Activated T-helper 1 cell treated with anti-CD3 and anti-CD28 coated beads, Interleukin-12 subunit alpha, Interleukin-12 subunit beta, Interleukin-2, Interleukin-4 antibody, amounts not matched to agents 30 ng/mL and 10 ng/mL and 1 ng/mL, durations not matched to agents 14 hours and 24 hours and 36 hours (primary cell): ENCODE data around the gene STXBP2. TPM values are rescaled to one million over a fixed set of nuclear protein-coding genes. Genes with fewer than 3 reads are reported as not detected.
A peak's percentile ranks its signal among the peaks of the same experiment; 100 is the strongest.

ENCODE experiments used
- DNase-seq: peaks from one replicate; pipeline ENCODE4 v3.0.0; 2021; ENCODE audit warnings: low spot score
- H3K27ac Mint-ChIP-seq: one replicate; pipeline ENCODE4 v1.8.0; 2021; ENCODE audit warnings: mild to moderate bottlenecking, mixed read lengths
- H3K27me3 Mint-ChIP-seq: one replicate; pipeline ENCODE4 v1.8.0; 2022; ENCODE audit warnings: mild to moderate bottlenecking, moderate library complexity, mixed read lengths; ENCODE audit not compliant: insufficient read depth
- H3K36me3 Mint-ChIP-seq: one replicate; pipeline ENCODE4 v1.8.0; 2021; ENCODE audit warnings: low read depth, mixed read lengths
- H3K4me1 Mint-ChIP-seq: one replicate; pipeline ENCODE4 v1.8.0; 2021; ENCODE audit warnings: low read depth, mixed read lengths
- H3K4me3 Mint-ChIP-seq: one replicate; pipeline ENCODE4 v1.8.0; 2021; ENCODE audit warnings: mild to moderate bottlenecking, moderate library complexity, mixed read lengths
- H3K9me3 Mint-ChIP-seq: one replicate; pipeline ENCODE4 v1.8.0; 2021; ENCODE audit warnings: mixed read lengths
- intact Hi-C: fragments of 100-400 bp; cut with micrococcal nuclease; formaldehyde crosslinking; loops from one replicate; pipeline ENCODE4 v1.15.1; 2024
- total RNA-seq: library from RNA; stranded (reverse); gene quantifications from 2 replicates; pipeline ENCODE4 v1.2.3, GENCODE V29; 2022

Gene STXBP2
- total RNA-seq, 1 donor from 2014 or later, result 102 TPM

DNA sequence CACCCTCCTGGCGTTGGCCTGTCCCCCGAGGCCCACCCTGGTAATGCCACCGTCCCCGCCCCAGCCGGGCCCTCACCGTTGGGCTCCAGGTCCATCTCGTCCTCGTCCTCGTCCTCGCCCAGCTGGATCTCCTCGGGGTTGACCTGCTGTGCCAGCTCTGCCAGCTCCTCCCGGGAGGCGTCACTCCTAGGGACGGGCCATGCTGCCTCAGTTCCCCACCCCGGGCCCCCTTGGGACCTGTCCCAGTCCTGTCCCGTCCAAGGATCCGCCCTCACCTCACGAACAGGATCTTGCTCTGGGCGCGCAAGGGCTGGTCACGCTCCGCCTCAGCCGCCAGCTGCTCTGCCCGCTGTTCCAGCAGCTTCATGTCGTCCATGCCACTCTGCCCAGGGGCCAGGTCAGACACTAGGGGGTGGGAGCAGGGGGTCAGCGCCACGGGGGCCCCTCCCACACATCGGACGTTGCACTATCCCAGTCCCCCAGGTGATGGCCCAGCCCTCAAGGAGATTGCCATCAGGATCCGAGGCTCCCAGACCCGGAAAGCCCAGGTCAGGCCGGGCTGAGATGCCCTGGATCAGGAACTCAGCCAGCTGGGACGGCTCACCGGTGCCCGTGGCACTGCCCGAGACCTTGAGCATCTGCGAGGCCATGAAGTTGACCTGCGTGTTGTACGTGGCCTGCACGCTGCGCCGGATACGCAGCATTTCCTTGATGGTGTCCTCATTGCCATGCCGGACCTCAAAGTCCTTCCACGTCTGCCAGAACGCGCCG, 17.1 kb upstream of the STXBP2 start:
- no peak overlapping the region for H3K27ac Mint-ChIP-seq
- no peaks in the 10 kb centered on the region for H3K4me1 Mint-ChIP-seq

DNA sequence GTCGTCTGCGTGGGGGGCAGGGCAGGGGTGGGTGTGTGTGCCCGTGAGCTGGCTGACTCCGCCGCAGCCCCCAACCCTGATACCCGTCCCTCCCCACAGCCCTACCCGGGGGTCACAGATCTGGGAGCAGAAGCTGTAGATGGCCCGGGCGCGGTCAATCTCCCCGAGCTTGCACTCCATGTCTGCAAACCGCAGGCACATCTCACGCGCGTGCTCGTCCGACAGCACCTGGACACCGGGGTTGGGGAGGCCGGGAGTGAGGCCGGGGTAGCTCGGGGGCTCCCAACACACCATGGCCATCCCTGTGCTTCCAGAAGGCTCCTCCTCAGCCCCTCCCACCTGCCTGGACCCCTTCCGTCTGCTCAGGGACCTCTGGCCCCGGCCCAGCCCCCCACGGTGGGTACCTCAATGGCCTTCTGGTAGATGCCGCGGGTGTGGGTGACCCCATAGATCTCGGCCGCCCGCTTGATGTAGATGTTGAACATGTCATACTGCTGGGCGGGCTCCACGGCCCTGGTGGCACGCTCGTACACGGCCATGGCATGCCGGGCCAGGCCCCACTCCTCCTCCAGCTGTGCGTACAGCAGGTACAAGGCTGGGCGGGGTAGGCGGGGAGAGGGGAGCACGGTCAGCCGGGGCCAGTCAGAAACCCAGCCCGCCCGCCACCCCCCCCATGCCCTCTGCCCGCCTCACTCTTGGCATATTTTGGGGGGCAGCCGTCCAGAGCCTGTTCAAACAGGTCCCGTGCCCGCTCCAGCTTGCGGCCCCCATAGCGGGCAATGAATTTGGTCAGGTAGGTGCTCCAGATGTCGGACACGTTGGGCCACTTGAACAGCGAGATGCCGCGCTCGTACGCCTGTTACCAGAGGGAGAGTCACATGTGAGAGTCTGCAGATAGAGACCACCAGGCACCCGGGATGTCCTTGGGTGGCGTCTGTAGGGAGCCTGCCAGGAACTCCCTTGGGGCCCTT, 16.2 kb upstream of the STXBP2 start:
- Mint-ChIP-seq H3K9me3 (no peaks in the 10 kb centered on the region), H3K36me3 (peaks cover 22% of the 10 kb centered on the region)

More for the DNA sequence above, 17.1 kb upstream of the STXBP2 start:
- Mint-ChIP-seq H3K9me3 (no peaks in the 10 kb centered on the region), H3K4me3 (no peak overlapping the region), H3K36me3 (peaks cover 18% of the 10 kb centered on the region), H3K27me3 (no peaks in the 10 kb centered on the region)
- DNase-seq, result no peak
- intact Hi-C loops, result no loop called here

DNA sequence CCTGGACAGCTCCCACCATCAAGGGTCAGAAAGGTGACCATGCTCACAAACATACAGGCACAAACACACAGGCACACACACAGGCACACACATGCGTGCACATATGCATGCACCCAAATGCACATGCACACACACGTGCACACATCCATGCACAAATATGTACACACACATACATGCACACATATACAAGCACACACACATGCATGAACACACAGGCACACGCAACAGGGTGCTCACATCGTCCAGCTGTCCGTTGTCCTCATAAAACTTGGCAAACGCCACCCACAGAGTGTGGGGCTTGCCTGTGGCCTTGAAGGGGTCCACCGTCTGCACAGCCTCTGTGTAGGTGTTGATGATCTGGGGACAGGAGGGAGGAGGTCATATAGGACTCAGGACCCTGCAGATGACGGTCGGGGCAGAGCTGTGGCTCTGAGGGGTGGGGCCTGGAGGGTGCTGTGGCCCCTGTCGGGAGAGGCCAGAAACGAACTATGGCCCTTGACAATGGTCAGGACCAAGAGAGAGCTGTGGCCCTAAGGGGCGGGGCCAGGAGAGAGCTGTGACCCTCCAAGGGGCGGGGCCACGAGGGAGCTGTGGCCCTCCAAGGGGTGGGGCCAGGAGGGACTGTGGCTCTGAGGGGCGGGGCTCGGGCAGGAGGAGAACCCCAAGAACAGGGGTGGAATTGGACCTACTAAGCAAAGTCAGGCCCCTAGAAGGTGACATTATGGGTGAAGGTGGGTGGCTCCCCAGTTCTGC, 13.8 kb upstream of the STXBP2 start:
- Mint-ChIP-seq H3K9me3 (no peaks in the 10 kb centered on the region), H3K27me3 (no peaks in the 10 kb centered on the region), H3K27ac (no peak overlapping the region), H3K4me1 (peaks cover 1% of the 10 kb centered on the region), H3K4me3 (no peak overlapping the region), H3K36me3 (peaks cover 24% of the 10 kb centered on the region)
- DNase-seq, result no peak
- intact Hi-C loops, result no loop called here

More for the DNA sequence above, 16.2 kb upstream of the STXBP2 start:
- Mint-ChIP-seq H3K4me1 (no peaks in the 10 kb centered on the region), H3K4me3 (no peak overlapping the region), H3K27ac (no peak overlapping the region), H3K27me3 (no peaks in the 10 kb centered on the region)
- intact Hi-C loops, result no loop called here
- DNase-seq, result no peak

DNA sequence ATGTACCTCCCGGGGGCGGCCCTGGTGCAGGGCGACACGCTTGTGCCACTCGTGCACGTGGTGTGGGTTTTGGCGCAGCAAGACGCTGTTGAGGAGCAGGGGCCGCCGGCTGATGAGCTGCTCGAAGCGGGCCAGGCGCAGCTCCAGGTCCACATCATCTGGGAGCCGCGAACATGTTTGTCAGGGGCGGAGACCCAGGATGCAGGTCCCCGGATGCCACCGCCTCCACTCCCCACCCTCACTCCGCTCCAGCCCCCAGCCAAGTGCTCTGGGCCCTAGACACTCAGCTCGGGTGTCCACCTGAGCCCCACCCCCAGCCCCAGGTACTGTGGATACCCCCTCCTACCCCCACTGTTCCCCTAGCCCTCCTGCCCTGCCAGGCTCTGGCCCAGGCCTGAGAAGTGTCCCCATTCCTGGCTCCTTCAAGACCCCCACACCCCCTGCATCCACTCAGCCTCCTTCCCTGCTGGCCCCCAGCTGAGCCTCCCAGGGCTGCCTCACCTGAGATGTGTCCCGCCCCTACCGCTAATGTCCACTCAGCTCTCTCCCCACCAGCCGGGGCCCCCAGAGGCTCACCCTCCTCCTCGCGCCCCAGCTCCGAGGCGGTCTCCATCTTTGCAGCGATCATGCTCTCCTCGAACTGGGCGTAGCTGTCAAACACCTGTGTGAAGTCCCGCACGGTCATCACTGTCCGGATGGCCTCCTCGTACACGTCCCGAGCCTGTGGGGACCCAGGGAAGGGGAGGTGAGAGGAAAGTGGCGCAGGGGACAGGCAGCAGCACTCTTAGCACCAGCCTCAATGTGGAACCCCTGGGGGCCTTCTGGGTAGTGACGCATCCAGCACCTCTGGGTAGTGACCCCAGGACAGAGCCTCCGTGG, 12.9 kb upstream of the STXBP2 start:
- Mint-ChIP-seq H3K36me3 (peaks cover 21% of the 10 kb centered on the region), H3K27me3 (no peaks in the 10 kb centered on the region), H3K4me1 (peaks cover 10% of the 10 kb centered on the region), H3K9me3 (no peaks in the 10 kb centered on the region), H3K4me3 (no peak overlapping the region), H3K27ac (no peak overlapping the region)
- no peak for DNase-seq
- intact Hi-C loops, result no loop called here

DNA sequence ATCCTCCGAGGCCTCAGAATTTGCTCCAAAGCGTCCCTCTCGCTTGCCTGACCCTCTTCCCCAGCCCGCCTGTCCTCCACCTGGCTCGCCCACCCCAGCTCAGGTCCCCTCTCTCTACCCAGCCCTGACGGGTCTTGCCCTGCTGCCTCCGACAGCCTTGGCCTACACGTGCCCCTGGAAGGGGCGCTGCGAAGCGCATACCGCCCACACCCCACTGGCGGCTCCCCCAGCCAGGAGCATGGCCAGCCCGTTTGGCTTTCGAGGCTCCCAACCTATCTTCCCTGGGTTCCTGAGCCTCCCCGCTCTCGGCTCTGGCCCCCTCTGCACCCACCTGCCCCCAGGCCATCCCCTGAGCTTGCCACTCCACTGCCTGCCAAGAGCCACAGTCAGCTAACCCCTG, 12.1 kb upstream of the STXBP2 start:
- Mint-ChIP-seq H3K36me3 (peaks cover 28% of the 10 kb centered on the region), H3K27me3 (no peaks in the 10 kb centered on the region), H3K9me3 (no peaks in the 10 kb centered on the region), H3K4me1 (peaks cover 18% of the 10 kb centered on the region), H3K4me3 (no peak overlapping the region), H3K27ac (no peak overlapping the region)
- DNase-seq, result no peak
- intact Hi-C loops, result no loop called here

DNA sequence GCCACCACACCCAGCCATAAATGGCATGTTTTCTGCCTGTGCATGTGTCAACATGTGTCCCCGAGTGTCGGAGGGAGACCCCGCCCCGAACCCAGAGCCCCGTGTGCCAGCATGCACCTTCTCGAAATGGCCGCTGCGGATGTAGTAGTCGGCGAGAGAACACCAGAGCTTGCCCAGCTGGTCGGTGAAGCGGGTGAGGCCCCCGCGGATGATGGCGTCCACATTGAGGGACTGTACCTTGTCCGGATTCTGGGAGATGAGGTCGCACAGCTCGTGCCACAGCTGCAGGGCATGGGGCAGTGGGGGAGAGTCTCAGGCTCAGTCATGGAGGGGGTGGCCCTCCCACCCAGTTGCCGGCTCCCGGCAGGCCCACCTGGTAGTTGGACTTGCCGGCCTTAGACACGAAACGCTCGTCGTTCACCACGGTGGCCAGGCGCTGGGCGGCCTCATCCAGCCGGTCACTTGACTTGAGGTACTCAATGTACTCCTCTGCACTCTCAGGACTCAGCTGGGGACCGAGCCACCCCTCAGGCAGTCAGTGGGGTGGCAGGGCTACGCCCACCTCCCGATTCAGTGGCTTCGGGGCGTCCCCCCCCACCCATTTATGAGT, 11.0 kb upstream of the STXBP2 start:
- intact Hi-C loops, result no loop called here
- Mint-ChIP-seq H3K27me3 (no peaks in the 10 kb centered on the region), H3K9me3 (no peaks in the 10 kb centered on the region), H3K36me3 (peaks cover 28% of the 10 kb centered on the region), H3K27ac (no peak overlapping the region), H3K4me3 (no peak overlapping the region), H3K4me1 (peaks cover 29% of the 10 kb centered on the region)
- DNase-seq, result no peak

DNA sequence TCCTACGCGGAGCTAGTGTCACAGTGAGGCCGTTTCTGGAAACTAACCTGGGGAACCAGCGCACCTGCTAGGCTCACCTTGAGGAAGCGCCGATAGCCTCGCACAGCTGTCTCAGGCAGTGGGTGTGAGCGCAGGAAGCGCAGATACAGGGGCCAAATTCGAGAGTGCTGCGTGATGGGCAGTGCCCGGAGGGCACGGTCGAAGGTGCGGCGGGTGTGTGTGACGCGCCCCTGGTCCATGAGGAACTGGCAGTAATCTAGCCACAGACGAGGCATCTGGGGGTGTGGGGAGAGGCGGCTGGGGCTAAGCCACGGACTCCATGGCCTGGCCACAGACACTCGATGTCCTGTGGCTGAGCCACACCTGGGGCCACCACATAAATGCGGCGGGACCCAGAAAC, 9.7 kb upstream of the STXBP2 start:
- no peaks in the 10 kb centered on the region for H3K9me3 Mint-ChIP-seq
- H3K4me1 Mint-ChIP-seq, result peaks cover 31% of the 10 kb centered on the region
- H3K27me3 Mint-ChIP-seq, result no peaks in the 10 kb centered on the region
- H3K36me3 Mint-ChIP-seq, result peaks cover 22% of the 10 kb centered on the region
- no peak overlapping the region for H3K27ac Mint-ChIP-seq
- no peak for DNase-seq
- intact Hi-C loops, result no loop called here
- H3K4me3 Mint-ChIP-seq, result no peak overlapping the region

DNA sequence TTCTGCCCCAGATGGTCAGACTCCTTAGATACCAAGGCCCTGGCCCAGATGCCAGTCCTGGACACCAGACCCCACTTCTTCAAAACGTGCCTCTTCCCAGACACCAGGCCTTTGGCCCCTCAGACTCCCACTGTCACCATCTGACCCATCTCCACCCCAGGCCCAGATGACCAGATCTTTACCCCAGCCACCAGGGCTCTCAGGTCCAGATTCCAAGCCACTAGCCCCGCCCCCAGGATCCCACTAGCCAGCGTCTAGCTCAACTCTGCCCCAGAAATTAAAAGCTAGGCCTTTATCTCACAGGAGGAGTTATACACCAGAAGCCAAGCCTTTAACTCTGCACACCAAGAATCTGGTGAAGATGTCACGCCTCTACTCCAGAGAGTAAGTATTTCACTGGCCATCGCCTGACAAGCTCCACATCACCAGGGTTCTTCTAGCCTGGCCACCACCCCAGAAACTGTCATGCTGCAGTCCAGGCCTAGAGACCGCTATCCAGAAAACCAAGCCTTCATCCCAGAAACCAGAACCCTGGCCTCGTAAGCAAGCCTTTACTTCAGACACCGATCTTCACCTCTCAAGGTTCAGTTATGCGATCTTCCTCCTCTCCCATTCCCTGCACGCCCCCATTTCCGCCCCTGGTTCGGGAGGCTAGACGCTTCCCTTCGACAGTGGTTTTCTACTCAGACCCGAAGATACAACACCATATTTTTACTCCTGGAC, 8.2 kb upstream of the STXBP2 start:
- Mint-ChIP-seq H3K36me3 (peaks cover 15% of the 10 kb centered on the region), H3K27me3 (no peaks in the 10 kb centered on the region), H3K4me3 (peak overlapping the region; percentile 98), H3K4me1 (peaks cover 31% of the 10 kb centered on the region), H3K9me3 (no peaks in the 10 kb centered on the region), H3K27ac (peak overlapping the region; percentile 98)
- intact Hi-C loops, result loop anchor here (1.0 to 2.0 kb wide), 4 partner anchors 9 to 93 kb away; partner anchors contain the start of genes PNPLA6 and STXBP2
- no peak for DNase-seq

DNA sequence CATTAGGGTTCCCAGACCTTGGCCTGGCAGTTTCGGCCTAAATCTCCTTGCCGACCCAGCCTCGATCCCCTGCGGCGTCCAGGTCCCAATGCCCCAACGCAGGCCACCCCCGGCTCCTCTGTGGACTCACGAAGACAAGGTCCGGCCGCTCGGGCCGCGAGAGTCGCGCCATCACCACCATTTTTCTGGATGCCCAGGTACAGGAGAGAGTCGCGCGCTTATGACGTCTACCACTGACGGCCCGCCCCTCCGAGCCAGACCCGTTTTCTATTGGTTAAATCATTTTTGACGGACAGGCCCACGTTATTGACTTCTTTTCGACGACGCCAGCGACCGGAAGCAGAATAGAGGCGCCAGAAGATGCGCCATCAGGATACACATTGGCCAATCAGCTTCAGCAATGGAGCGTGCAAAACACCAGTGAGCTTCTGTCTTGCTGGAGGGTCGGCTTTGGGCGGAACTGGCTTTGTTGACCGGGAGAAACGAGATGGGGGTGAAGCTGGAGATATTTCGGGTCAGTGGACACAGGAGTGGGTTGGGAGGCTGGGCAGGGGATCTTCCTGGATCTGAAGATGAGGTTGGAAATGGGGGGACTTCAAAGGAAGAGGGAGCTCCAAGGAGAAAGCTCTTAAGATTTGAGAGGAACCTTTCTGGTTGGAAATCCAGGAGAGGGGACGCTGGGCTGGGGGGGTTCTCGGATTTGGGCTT, 7.4 kb upstream of the STXBP2 start, which contains the start of the genes PET100 and XAB2:
TSS of gene PET100 (plus strand) at position 447 of the 708 bp plus-strand sequence. CDS start at position 488, 41 bp downstream.
TSS of gene XAB2 (minus strand) at position 199 of the 708 bp plus-strand sequence. CDS start at position 181, 18 bp downstream.
- H3K4me1 Mint-ChIP-seq, result peaks cover 31% of the 10 kb centered on the region
- peak within 1 kb of the TSS; percentile 98 for H3K27ac Mint-ChIP-seq
- intact Hi-C loops, result loop anchor here (1.0 to 2.0 kb wide), 4 partner anchors 8 to 94 kb away; partner anchors contain the start of genes PNPLA6 and STXBP2
- no peaks in the 10 kb centered on the region for H3K9me3 Mint-ChIP-seq
- no peaks in the 10 kb centered on the region for H3K27me3 Mint-ChIP-seq
- DNase-seq, result peak; percentile 93
- H3K4me3 Mint-ChIP-seq, result peak within 1 kb of the TSS; percentile 98
- H3K36me3 Mint-ChIP-seq, result peaks cover 15% of the 10 kb centered on the region

DNA sequence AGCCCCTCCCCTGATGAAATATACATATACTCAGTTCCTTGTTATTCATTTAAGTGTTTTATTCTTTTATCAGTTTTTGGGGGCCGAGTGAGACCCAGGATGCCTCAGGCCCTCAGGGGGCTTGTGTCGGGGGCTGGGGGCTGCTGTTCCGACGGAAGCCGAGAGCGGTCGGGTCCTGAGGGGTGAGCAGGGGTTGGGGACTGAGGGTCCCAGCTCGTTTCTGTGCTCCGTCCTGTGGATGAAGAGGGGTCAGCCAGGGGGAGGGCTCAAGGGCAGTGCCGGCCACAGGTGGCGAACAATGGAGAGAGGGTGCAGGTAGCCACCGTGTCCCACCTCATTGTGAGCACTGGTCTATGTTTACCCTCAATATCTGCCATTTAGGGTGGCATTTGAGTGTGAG, 5.3 kb upstream of the STXBP2 start:
- no peak for DNase-seq
- H3K27me3 Mint-ChIP-seq, result no peaks in the 10 kb centered on the region
- peaks cover 48% of the 10 kb centered on the region for H3K4me1 Mint-ChIP-seq
- H3K9me3 Mint-ChIP-seq, result no peaks in the 10 kb centered on the region
- intact Hi-C loops, result no loop called here
- peaks cover 12% of the 10 kb centered on the region for H3K36me3 Mint-ChIP-seq
- peak overlapping the region; percentile 19 for H3K4me3 Mint-ChIP-seq
- H3K27ac Mint-ChIP-seq, result no peak overlapping the region
